Stomach (tissue), 4 donors: ENCODE measurements around the gene RALGAPB.

Source experiments
- CTCF ChIP-seq, 7 experiments: fragments of 450-650 bp in 4 of 7; fragments of 200-600 bp in 3 of 7; sonication (generic) in 3 of 7; IDR thresholded peaks; one replicate each; pipeline ENCODE4 v1.5.1; 2016 to 2019; ENCODE audit warnings: antibody characterized with exemption in 7 of 7, control low read depth in 2 of 7, mild to moderate bottlenecking in 1 of 7
- POLR2A ChIP-seq, 4 donors: fragments of 450-650 bp; IDR thresholded peaks; one replicate each; pipeline ENCODE4 v1.6.1; 2016; ENCODE audit warnings: antibody characterized with exemption in 4 of 4, control low read depth in 2 of 4, mild to moderate bottlenecking in 1 of 4, moderate library complexity in 1 of 4

GRCh38 chr20:38428800-38429199 is 43.8 kb upstream of the RALGAPB start:
- TF ChIP-seq CTCF (IDR thresholded peaks at IDR 0.05) (no peak), POLR2A (IDR thresholded peaks at IDR 0.05) (no peak)
